Esophagus muscularis mucosa (tissue), 4 donors: Measurements from ENCODE around the gene CCT7. TPM values are rescaled to one million over a fixed set of nuclear protein-coding genes. Genes with fewer than 3 reads are reported as not detected.
"Not testable (repeated sequence)": the region's sequence is repeated elsewhere in the genome, so short reads cannot be mapped to it uniquely, and the experiment has no call there.

Source experiments
- DNase-seq: peaks from one replicate; pipeline ENCODE4 v3.0.0-alpha.2; 2017; ENCODE audit errors: extremely low spot score
- H3K27ac ChIP-seq, 4 donors: fragments of 200-600 bp; sonication (generic); replicated peaks in 1 of 4; 1 replicate in 3 of 4; 2 replicates in 1 of 4; pipeline ENCODE4 v1.5.1; 2016 to 2019; ENCODE audit warnings: mild to moderate bottlenecking in 1 of 4
- H3K27me3 ChIP-seq, 4 donors: fragments of 200-600 bp; sonication (generic); one replicate each; pipeline versions ENCODE4 v1.5.1 to v1.6.0; 2016 to 2019
- H3K36me3 ChIP-seq, 4 donors: fragments of 200-600 bp; sonication (generic); one replicate each; pipeline ENCODE4 v1.5.1; 2016 to 2019
- H3K4me1 ChIP-seq, 4 donors: fragments of 200-600 bp; sonication (generic); one replicate each; pipeline ENCODE4 v1.5.1; 2016 to 2019
- H3K4me3 ChIP-seq, 4 donors: fragments of 200-600 bp; sonication (generic); 1 replicate in 2 of 4; 2 replicates in 2 of 4; pipeline ENCODE4 v1.5.1; 2016 to 2019; ENCODE audit warnings: mild to moderate bottlenecking in 4 of 4, moderate library complexity in 1 of 4
- H3K9me3 ChIP-seq, 4 donors: fragments of 200-600 bp; sonication (generic); 1 replicate in 3 of 4; 2 replicates in 1 of 4; pipeline ENCODE4 v1.5.1; 2016 to 2019
- CTCF ChIP-seq, 3 experiments: fragments of 200-600 bp in 2 of 3; fragments of 450-650 bp in 1 of 3; sonication (generic) in 2 of 3; IDR thresholded peaks; one replicate each; pipeline ENCODE4 v1.5.1; 2017 to 2019; ENCODE audit warnings: antibody characterized with exemption in 3 of 3, mild to moderate bottlenecking in 2 of 3, moderate library complexity in 1 of 3
- EP300 ChIP-seq: sonication (generic); formaldehyde crosslinking; IDR thresholded peaks from one replicate; pipeline ENCODE4 v1.6.1; 2017; ENCODE audit warnings: antibody characterized with exemption
- POLR2A ChIP-seq: fragments of 450-650 bp; IDR thresholded peaks from one replicate; pipeline ENCODE4 v1.6.1; 2017; ENCODE audit warnings: antibody characterized with exemption, moderate library complexity, mild to moderate bottlenecking, low read depth
- POLR2AphosphoS5 ChIP-seq, 2 donors: sonication (generic); formaldehyde crosslinking; IDR thresholded peaks; one replicate each; pipeline ENCODE4 v1.6.1; 2017; ENCODE audit warnings: antibody characterized with exemption in 2 of 2
- WGBS: methylation state at CpG from one replicate; pipeline ENCODE4 v1.1.5; 2018; 5-methylcytosine and 5-hydroxymethylcytosine counted together
- intact Hi-C: fragments of 100-400 bp; cut with DNase I; formaldehyde crosslinking; loops from one replicate; pipeline ENCODE4 v1.15.1; 2023
- total RNA-seq, 4 donors: library from RNA; depleted of rRNA; stranded (reverse); fragments of >200 nt; gene quantifications; one replicate each; pipeline versions ENCODE4 v1.1.0 to v1.2.1, GENCODE V29; 2016

Gene CCT7
- total RNA-seq, 4 donors from 2014 or later, result 193 to 244 (median 222) TPM

- H3K27ac ChIP-seq, result no peak overlapping the region
- H3K27me3 ChIP-seq, result no peaks in the 10 kb centered on the region
- DNase-seq, result no peak
- no peak for TF ChIP-seq EP300
- intact Hi-C loops, result loop anchor here (10.0 kb wide), 1 partner anchor 125 kb away; the partner anchor contains the start of gene ALMS1
- peaks cover 0 to 16% (median 6%) of the 10 kb centered on the region in 4 donors for H3K36me3 ChIP-seq
- 76% methylated on average over 4 of the region's 4 CpGs for WGBS
- H3K4me3 ChIP-seq, result no peak overlapping the region
- H3K9me3 ChIP-seq, result no peaks in the 10 kb centered on the region
- H3K4me1 ChIP-seq, result peaks cover 0 to 2% (median 0%) of the 10 kb centered on the region in 4 donors
Measured at GRCh38 chr2:73259704-73260337, 25.7 kb downstream of the CCT7 start.

DNA sequence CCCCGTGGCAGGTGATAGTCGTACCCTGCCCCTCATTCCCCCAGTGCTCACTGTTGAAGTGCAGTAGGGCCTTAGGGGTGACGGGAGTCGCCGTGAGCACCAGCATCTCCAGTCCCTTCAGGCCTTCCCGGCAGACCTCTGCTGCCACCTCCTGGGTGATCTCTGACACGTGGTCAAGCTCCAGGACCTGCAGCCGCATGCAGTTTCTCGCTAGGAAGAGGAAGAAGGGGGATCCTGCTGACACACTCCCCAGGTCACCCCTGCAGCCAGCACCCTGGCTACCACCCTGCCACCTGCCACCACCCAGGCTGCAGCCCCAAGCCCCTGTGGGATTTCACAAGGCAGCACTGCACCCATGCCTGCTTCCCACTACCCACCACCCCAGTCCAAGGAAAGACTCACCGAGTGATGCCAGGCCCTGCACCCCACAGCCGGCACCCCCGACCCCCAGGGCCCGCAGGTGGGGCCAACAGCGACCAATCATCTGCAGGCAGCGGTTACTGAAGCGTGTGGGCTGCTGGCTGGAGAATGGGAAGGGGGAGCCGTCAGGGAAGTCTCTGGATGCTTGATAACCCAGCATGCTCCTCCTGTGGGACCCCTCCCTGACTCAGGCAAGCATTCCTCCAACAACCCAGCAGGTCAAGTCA, 26.4 kb downstream of the CCT7 start:
- no peak for DNase-seq
- H3K9me3 ChIP-seq, result no peaks in the 10 kb centered on the region
- WGBS, result 28% methylated on average over 6 of the region's 17 CpGs

GRCh38 chr2:73262108-73262651, 28.1 kb downstream of the CCT7 start:
- Histone ChIP-seq H3K27ac (no peak overlapping the region), H3K27me3 (peaks cover 0 to 24% (median under 1%) of the 10 kb centered on the region in 4 donors), H3K9me3 (no peaks in the 10 kb centered on the region), H3K36me3 (peaks cover 0 to 11% (median 2%) of the 10 kb centered on the region in 4 donors), H3K4me1 (peaks cover 0 to 2% (median 0%) of the 10 kb centered on the region in 4 donors), H3K4me3 (no peak overlapping the region)
- no peak for DNase-seq
- no peak for TF ChIP-seq POLR2A
- intact Hi-C loops, result loop anchor here (10.0 kb wide), 1 partner anchor 123 kb away; the partner anchor contains the start of gene ALMS1
- 96% methylated on average over 4 of the region's 4 CpGs for WGBS

More for the DNA sequence above, 26.4 kb downstream of the CCT7 start:
- H3K27ac ChIP-seq, result no peak overlapping the region
- peaks cover 0 to 2% (median 0%) of the 10 kb centered on the region in 4 donors for H3K4me1 ChIP-seq
- H3K4me3 ChIP-seq, result no peak overlapping the region
- H3K36me3 ChIP-seq, result peaks cover 0 to 11% (median 2%) of the 10 kb centered on the region in 4 donors
- peaks cover 0 to 6% (median 0%) of the 10 kb centered on the region in 4 donors for H3K27me3 ChIP-seq
- intact Hi-C loops, result loop anchor here (10.0 kb wide), 1 partner anchor 124 kb away; the partner anchor contains the start of gene ALMS1
- TF ChIP-seq CTCF (IDR thresholded peaks at IDR 0.05) (peak in 1 of 3 experiments; percentile 32), POLR2AphosphoS5 (IDR thresholded peaks at IDR 0.05) (no peak)

GRCh38 chr2:73262691-73263429, 28.8 kb downstream of the CCT7 start:
- intact Hi-C loops, result loop anchor here (10.0 kb wide), 1 partner anchor 122 kb away; the partner anchor contains the start of gene ALMS1

DNA sequence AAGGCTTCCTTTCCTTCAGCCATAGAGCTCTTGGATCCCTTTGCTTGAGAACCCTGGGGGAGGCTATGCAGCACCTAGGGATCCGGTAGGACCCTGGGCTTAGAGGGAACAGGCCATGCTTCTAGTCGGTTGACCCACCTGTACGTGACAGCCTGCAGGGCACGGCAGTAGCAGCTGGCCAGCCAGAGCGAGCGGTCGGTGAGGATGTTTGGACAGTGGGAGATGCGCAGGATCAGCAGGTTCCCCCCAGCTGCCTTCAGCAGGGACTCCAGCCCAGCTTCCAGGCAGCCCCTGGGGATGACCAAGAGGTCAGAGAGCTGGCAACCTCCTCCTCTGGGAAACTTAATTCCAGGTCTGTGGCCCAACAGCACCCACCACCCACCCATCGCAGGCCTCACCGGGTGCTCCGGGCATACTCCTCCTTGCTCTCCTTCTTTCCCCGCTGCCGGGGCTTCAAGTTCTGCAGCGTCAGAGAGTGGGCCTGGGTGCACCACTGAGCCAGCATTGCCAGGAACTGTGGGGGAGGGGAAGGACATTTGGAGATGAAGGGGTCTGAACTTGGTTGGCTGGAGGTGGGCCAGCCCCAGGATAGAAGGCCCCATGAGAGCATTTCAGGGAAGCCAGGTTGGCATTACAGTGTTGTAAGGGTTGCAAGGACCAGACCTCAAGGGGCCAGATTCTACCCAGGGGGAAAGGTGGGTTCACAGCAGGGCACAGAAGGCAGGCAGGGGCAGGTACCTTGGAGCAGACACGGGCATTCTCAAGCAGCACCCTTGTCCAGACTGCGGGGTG, 29.6 kb downstream of the CCT7 start:
- no peak overlapping the region for H3K4me3 ChIP-seq
- TF ChIP-seq POLR2AphosphoS5 (IDR thresholded peaks at IDR 0.05) (no peak), EP300 (no peak), CTCF (IDR thresholded peaks at IDR 0.05) (no peak), POLR2A (no peak)
- 93% methylated on average over 7 of the region's 16 CpGs for WGBS
- H3K27ac ChIP-seq, result no peak overlapping the region
- H3K36me3 ChIP-seq, result peaks cover 0 to 5% (median 0%) of the 10 kb centered on the region in 4 donors
- intact Hi-C loops, result loop anchor here (10.0 kb wide), 1 partner anchor 121 kb away; the partner anchor contains the start of gene ALMS1
- H3K4me1 ChIP-seq, result peaks cover 2 to 8% (median 4%) of the 10 kb centered on the region in 4 donors
- H3K27me3 ChIP-seq, result peaks cover 1 to 39% (median 14%) of the 10 kb centered on the region in 4 donors
- no peaks in the 10 kb centered on the region for H3K9me3 ChIP-seq
- DNase-seq, result no peak

More at GRCh38 chr2:73262691-73263429, 28.8 kb downstream of the CCT7 start:
- not testable (repeated sequence) for H3K4me1 ChIP-seq, H3K27ac ChIP-seq, H3K9me3 ChIP-seq, DNase-seq, H3K4me3 ChIP-seq
- WGBS, result 91% methylated on average over 15 of the region's 18 CpGs
- Histone ChIP-seq H3K36me3 (peaks cover 0 to 11% (median 2%) of the 10 kb centered on the region in 4 donors), H3K27me3 (peaks cover 0 to 30% (median 5%) of the 10 kb centered on the region in 4 donors)
